ENCODE measurements around the gene IQSEC2.

IQSEC2 gene

DNA sequence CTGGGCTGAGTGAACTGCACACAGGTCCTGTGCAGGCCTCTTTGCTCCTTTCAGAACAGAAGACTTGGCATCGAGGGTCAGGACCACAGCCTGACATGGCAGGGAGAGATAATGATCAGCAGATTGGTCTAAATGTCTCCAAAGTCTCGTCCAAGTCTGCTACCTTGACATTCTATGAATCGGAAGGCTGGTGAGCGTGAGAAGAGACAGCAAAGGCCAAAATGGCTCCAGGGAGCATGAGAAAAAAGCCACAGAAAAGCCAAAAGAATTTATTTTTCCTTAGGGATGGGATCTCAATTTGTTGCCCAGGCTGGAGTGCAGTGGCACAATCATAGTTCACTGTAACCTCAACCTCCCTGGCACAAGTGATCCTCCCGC lies 32.3 kb upstream of the IQSEC2 start:
- H3K27ac Mint-ChIP-seq, result no peak overlapping the region

DNA sequence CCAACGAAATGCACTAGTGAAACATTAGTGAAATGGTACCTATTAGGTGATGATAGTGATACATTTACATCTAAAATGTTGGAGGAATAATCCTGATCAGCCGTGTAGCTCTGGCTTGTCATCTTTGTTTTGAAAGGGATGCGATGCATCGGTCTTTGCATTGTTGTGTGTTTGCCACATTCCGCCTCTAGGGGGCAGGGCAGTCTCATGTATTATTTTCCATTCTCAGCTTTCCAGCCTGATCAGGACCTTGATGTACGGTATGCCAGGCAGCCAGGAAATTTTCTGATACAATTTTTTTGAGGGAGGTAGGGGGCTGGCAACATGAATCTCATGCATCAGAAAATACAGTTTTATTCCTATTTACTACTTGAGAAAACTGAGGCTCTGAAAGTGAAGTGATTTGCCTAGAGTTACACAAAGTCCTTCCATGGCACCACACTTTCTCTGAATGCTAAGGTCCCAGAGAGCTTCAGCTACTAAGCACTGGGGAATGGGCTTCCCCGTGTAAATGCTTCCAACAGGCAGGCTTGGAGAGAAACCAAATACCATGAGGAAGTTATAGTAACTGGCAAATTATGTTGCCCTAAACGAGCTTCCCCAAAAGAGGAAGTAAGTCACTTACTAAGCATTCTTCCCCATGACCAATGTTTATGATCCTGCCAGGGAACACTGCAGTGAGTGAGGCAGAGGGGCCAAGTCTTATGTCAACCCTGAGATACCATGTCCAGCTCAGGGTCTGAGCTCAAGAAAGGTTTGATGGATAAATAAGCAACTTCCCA lies 31.8 kb upstream of the IQSEC2 start:
- Mint-ChIP-seq H3K36me3 (ENCODE audit: low read depth) (no peaks in the 10 kb centered on the region), H3K9me3 (no peaks in the 10 kb centered on the region), H3K27ac (no peak overlapping the region), H3K27me3 (no peaks in the 10 kb centered on the region), H3K4me3 (no peak overlapping the region), H3K4me1 (ENCODE audit: low read depth) (no peaks in the 10 kb centered on the region)

More for the DNA sequence above, 32.3 kb upstream of the IQSEC2 start:
- no peaks in the 10 kb centered on the region for H3K4me1 Mint-ChIP-seq (ENCODE audit: low read depth)
- H3K4me3 Mint-ChIP-seq, result no peak overlapping the region
- H3K27me3 Mint-ChIP-seq, result peaks cover 5% of the 10 kb centered on the region
- H3K9me3 Mint-ChIP-seq, result no peaks in the 10 kb centered on the region
- no peaks in the 10 kb centered on the region for H3K36me3 Mint-ChIP-seq (ENCODE audit: low read depth)

DNA sequence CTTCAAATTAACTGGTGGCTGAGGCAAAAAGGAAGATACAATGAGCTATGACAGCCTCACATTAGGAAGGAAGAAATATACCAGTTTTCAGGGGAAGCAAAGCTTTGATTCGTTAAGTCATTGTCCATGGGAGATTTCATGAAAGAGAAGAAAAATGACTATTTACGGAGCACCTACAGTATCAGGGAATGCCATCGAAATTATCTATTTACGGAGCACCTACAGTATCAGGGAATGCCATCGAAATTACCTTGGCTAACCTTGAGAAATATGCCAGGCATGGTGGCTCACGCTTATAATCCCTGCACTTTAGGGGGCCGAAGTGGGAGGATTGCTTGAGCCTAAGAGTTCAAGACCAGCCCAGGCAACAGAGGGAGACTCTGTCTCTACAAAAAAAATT lies 28.5 kb upstream of the IQSEC2 start:
- Mint-ChIP-seq H3K27ac (no peak overlapping the region), H3K36me3 (ENCODE audit: low read depth) (no peaks in the 10 kb centered on the region), H3K4me1 (ENCODE audit: low read depth) (no peaks in the 10 kb centered on the region), H3K27me3 (no peaks in the 10 kb centered on the region), H3K9me3 (no peaks in the 10 kb centered on the region), H3K4me3 (no peak overlapping the region)

DNA sequence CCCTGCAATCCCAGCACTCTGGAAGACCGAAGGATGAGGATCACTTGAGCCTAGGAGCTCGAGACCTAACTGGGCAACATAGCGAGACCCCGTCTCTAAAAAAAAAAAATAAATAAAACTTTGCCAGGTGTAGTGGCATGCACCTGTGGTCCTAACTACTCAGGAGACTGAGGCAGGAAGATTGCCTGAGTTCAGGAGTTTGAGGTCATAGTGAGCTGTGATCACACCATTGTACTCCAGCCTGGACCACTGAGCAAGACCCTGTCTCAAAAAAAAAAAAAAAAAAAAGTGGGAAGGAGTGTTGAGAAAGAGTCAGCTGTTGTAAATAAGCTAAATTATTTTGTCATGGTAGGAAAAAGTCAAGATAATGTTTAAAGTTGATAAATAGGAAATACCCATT lies 27.5 kb upstream of the IQSEC2 start:
- no peak overlapping the region for H3K27ac Mint-ChIP-seq
- H3K27me3 Mint-ChIP-seq, result no peaks in the 10 kb centered on the region
- no peak overlapping the region for H3K4me3 Mint-ChIP-seq
- H3K4me1 Mint-ChIP-seq (ENCODE audit: low read depth), result no peaks in the 10 kb centered on the region
- no peaks in the 10 kb centered on the region for H3K9me3 Mint-ChIP-seq
- H3K36me3 Mint-ChIP-seq (ENCODE audit: low read depth), result no peaks in the 10 kb centered on the region

DNA sequence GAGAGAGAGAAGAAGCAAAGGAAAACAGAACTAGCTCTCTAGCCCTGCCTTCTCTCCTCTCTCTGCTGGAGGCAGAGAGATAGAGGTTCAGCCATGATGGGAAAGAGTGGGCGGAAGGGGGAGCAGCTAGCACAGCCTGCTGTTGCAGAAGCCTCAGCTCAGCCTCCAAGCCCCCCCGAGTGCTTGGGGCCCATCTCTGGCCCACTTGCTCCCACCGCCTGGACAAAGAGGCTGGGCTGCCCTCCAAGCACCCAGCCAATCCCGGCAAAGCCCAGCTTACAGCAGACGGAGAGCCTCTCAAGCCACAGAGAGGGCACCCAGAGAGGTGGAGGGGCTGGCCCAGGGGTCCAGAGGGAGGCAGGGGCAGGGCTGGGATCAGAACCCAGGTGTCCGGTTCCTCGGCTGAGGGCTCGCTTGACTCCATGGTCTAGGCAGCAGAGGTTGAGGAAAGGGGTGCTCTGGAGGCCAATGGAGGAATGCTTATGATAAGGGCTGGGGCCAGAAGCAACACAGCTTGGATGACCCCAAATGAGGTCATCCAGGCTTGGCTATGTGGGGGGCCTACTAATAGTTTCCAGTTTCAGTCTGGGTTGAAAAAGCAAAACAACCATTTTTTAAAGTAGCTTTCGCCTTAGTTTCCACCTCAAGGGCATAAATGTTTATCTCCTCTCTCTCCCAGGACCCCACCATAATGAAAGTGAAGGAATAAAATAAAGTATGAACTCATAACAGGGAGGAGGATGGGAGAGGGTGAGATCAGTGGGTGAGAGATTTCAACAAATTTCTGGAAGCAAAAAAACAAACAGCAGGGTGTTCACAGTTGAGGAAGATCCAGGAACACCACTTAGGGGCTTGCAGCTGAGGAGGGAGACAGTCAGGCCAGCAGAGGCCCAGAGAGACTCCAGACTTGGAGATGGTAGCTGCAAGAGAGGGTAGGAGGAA lies 24.9 kb upstream of the IQSEC2 start:
- Mint-ChIP-seq H3K9me3 (no peaks in the 10 kb centered on the region), H3K27ac (no peak overlapping the region), H3K4me1 (ENCODE audit: low read depth) (no peaks in the 10 kb centered on the region), H3K36me3 (ENCODE audit: low read depth) (no peaks in the 10 kb centered on the region), H3K27me3 (no peaks in the 10 kb centered on the region), H3K4me3 (no peak overlapping the region)

DNA sequence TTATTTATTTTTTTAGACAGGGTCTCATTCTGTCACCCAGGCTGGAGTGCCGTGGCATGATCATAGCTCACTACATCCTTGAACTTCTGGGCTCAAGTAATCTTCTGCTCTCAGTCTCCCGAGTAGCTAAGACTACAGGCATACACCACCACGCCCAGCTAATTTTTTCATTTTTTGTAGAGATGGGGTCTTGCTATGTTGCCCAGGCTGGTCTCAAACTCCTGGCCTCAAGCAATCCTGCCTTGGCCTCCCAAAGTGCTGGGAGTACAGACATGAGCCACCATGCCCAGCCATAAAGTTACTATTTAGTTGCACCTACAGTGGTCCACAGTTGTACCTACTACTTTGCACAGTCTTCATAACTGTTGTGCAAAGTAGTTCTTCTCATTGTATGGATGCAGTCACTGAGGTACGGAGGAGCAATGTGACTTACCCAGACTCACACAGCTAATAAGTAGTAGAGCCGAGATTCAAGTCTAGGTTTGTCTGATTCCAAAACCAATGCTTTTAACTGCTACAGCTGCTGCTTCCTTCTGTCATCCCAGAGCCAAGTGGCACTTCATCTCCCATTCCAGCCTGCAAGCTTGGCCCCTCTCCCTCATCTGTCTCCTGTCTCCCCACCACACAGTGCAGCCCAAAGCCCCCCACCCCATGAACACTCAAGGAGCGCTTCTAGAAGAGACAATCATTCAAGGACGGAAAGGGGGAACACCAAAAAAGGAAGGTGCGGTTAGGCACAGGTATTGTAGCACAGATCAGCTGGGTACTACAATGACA lies 24.0 kb upstream of the IQSEC2 start:
- no peaks in the 10 kb centered on the region for H3K9me3 Mint-ChIP-seq
- H3K27me3 Mint-ChIP-seq, result no peaks in the 10 kb centered on the region
- no peak overlapping the region for H3K27ac Mint-ChIP-seq
- no peaks in the 10 kb centered on the region for H3K4me1 Mint-ChIP-seq (ENCODE audit: low read depth)
- no peak overlapping the region for H3K4me3 Mint-ChIP-seq
- no peaks in the 10 kb centered on the region for H3K36me3 Mint-ChIP-seq (ENCODE audit: low read depth)

DNA sequence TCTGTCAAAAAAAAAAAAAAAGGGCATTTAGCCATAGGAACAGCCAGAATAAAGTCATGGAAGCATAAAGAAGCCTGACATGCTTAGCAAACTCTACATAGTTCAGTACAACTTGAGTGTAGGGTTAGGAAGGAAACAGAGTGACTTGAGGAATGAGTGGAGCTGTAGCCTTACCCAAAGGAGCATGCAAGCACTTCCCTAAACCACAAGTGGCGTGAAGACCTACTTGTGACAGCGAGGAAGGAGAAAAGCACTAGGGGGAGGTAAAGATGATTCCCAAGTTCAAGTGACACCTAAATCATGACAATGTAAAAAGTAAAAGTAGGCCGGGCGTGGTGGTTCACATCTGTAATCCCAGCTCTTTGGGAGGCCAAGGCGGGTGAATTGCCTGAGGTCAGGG lies 21.8 kb upstream of the IQSEC2 start:
- Mint-ChIP-seq H3K4me1 (ENCODE audit: low read depth) (no peaks in the 10 kb centered on the region), H3K36me3 (ENCODE audit: low read depth) (no peaks in the 10 kb centered on the region), H3K4me3 (no peak overlapping the region), H3K9me3 (no peaks in the 10 kb centered on the region), H3K27me3 (no peaks in the 10 kb centered on the region), H3K27ac (no peak overlapping the region)

DNA sequence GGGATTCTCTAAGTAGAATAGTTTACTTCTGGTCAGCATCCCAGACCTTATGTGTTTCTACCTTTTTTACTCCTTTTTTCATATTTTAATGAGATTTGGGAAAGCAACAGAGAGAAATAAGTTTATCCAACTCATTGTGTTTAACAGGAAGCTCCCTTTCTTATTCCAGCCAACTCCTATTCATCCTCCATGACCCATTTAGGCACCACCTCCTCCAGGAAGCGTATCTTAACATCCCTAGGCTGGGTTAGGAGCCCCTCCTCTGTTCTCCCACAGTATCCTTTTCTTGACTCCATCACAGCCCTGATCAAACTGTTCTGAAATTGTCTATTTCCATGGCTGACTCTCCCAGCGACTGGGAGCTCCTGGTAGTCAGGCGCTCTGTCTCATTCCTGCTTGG lies 18.8 kb upstream of the IQSEC2 start:
- no peak overlapping the region for H3K4me3 Mint-ChIP-seq
- no peak overlapping the region for H3K27ac Mint-ChIP-seq
- H3K4me1 Mint-ChIP-seq (ENCODE audit: low read depth), result no peaks in the 10 kb centered on the region
- H3K36me3 Mint-ChIP-seq (ENCODE audit: low read depth), result no peaks in the 10 kb centered on the region
- no peaks in the 10 kb centered on the region for H3K27me3 Mint-ChIP-seq
- H3K9me3 Mint-ChIP-seq, result no peaks in the 10 kb centered on the region

DNA sequence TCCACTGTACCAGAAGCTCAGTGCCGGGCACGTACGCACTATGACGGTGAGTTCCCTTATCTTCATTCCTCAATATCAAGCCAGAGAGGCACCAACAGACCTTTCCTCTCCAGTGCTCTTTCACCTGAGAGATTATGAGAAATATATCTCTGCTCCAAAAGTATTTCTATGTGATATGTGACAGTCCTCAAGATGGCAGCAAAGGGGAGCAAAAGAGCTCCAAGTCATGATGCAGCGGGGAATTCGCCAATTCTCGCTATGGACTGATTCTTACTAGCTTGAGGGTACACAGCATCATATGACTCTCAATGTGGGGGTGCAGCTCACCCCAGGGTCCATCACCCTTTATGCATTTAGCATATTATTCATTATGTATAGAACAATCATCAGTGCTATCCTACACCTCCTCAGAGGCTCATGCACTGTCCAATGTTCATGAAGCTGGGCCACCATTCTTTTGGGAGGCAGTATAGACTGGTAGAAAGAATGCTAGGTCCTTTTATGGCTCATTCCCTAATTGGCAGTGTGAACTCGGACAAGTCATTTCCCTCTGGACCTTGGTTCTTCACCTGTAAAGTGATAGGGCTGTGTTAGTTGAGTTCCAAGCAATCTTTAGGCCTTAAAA lies 12.8 kb upstream of the IQSEC2 start:
- no peaks in the 10 kb centered on the region for H3K4me1 Mint-ChIP-seq (ENCODE audit: low read depth)
- H3K36me3 Mint-ChIP-seq (ENCODE audit: low read depth), result no peaks in the 10 kb centered on the region
- H3K27ac Mint-ChIP-seq, result no peak overlapping the region
- no peak overlapping the region for H3K4me3 Mint-ChIP-seq
- H3K9me3 Mint-ChIP-seq, result no peaks in the 10 kb centered on the region
- H3K27me3 Mint-ChIP-seq, result no peaks in the 10 kb centered on the region

DNA sequence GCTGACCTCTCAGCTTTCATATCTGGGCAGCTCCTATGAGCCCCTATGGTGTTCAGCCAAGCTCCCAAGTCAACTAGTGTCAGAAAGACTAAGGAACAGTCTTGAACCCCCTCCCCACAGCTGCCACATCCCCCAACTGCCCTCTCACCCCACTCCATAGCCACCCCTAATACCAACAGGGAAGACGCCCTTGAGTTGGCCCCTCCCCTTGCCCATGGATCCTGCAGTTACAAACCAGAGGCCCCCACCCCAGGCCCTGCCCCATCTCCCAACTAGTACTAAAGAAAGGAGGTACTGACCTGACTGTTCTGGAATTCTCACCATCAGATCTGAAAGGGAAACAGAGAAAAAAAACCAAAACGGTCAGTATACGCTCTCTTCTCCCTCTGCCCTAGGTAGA lies 10.2 kb upstream of the IQSEC2 start:
- Mint-ChIP-seq H3K4me1 (ENCODE audit: low read depth) (peaks cover 16% of the 10 kb centered on the region), H3K27me3 (no peaks in the 10 kb centered on the region), H3K27ac (no peak overlapping the region), H3K9me3 (no peaks in the 10 kb centered on the region), H3K4me3 (no peak overlapping the region), H3K36me3 (ENCODE audit: low read depth) (no peaks in the 10 kb centered on the region)

DNA sequence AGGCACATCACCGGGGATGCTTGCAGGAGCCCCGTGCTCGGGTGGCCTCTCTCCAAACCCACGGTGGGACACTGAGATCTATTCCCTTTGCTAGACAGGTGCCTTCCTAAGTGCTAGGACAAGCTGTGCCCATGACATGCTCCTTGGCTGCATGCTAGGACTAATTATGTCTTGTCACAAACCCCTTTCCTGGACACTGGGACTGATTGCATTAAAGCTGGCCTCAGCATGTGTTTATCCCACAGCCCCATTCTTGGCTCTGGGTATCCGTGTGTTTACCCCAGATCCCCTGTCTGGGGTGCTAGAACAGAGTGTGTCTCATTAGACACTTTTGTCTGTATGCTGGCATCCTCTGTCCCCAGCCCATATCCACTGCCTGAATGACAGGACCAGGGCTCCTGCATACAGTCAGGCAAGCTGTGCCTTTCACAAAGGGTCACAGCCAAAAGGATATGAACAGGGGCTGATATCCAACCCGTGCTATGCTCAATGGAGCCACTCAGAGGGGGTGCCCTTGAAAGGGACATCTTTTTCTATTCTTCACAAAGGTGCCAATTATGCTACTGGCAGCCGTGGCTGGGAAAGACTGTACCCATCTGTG lies 9.2 kb upstream of the IQSEC2 start:
- Mint-ChIP-seq H3K4me3 (no peak overlapping the region), H3K27ac (no peak overlapping the region), H3K27me3 (no peaks in the 10 kb centered on the region), H3K4me1 (ENCODE audit: low read depth) (peaks cover 19% of the 10 kb centered on the region), H3K36me3 (ENCODE audit: low read depth) (no peaks in the 10 kb centered on the region), H3K9me3 (no peaks in the 10 kb centered on the region)

DNA sequence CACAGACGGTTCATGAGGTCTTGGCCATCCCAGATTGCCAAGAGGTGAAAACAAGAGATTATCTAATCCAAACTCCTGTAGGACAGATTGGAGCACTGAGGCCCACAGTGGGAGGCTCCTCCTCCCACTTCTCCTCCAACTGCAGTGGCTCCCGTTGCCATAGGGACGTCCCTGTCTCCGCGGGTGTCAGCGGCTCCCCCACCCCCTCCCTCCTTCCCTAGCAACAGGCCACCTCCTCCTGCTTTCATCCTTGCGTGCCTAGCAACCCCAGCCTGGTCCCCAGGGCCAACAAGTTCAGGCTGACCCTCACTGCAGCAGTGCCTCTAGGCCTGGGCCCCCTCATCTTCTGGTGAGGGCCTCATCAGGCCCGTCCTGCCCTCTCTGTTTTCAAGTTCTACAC lies 6.8 kb upstream of the IQSEC2 start:
- H3K27me3 Mint-ChIP-seq, result no peaks in the 10 kb centered on the region
- H3K4me1 Mint-ChIP-seq (ENCODE audit: low read depth), result peaks cover 24% of the 10 kb centered on the region
- H3K27ac Mint-ChIP-seq, result no peak overlapping the region
- no peaks in the 10 kb centered on the region for H3K36me3 Mint-ChIP-seq (ENCODE audit: low read depth)
- no peaks in the 10 kb centered on the region for H3K9me3 Mint-ChIP-seq
- peak overlapping the region; percentile 69 for H3K4me3 Mint-ChIP-seq

DNA sequence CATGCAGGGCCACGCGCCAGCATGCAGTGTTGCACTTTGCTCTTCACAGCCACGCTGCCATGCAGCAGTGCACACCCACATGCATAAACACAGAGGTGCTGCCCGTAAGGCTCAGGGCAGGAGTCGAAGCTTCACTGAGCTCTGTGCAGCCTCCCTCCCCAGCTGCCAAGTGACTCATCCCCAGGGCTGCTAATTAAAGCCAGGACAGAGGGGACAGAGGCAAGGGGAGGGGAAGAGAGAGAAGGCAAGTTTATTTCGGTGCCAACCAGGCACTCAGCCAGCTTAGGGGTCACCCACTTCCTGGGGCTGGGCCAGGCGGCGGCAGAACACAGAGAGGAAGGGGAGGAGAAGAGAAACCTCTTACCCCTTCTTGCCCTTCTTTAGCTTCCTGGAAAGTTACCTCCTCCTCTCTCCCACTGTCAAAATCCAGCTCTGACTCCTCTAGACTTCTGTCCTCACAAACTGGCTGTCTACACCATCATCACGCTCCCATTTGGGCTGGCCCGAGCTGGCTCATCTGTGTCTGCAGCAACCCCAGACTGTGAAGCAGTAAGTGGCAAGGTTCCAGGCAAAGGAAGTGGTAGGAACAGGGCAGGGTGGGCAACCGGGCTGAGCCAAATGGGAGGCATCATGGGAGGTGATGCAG lies 6.2 kb upstream of the IQSEC2 start:
- Mint-ChIP-seq H3K4me1 (ENCODE audit: low read depth) (peaks cover 24% of the 10 kb centered on the region), H3K27me3 (no peaks in the 10 kb centered on the region), H3K36me3 (ENCODE audit: low read depth) (no peaks in the 10 kb centered on the region), H3K9me3 (no peaks in the 10 kb centered on the region), H3K4me3 (peak overlapping the region; percentile 69), H3K27ac (peak overlapping the region; percentile 68)

DNA sequence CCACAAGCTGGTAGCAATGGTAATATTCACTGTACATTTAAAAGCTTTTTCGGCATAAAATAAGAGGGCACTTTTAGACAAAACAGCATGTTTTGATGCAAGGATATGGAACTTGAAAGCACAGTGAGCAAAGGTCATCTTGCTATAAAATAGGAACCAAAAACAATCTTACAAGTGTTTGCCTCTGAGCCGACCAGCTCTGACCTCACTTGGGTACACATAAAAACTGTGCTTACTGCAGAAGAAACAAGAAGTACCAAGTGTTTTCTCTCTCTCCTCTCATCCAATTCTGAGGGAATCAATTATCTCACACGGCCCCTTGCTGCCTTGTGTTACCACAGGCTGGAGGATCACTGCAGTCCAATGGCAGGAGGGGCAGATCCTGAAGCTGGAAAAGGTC lies 4.8 kb upstream of the IQSEC2 start:
- no peaks in the 10 kb centered on the region for H3K36me3 Mint-ChIP-seq (ENCODE audit: low read depth)
- no peaks in the 10 kb centered on the region for H3K27me3 Mint-ChIP-seq
- no peak overlapping the region for H3K4me3 Mint-ChIP-seq
- no peak overlapping the region for H3K27ac Mint-ChIP-seq
- H3K9me3 Mint-ChIP-seq, result no peaks in the 10 kb centered on the region
- peaks cover 24% of the 10 kb centered on the region for H3K4me1 Mint-ChIP-seq (ENCODE audit: low read depth)

Data from stimulated activated naive CD8-positive, alpha-beta T cell treated with anti-CD3 and anti-CD28 coated beads, Interleukin-15, Interleukin-2, amounts not matched to agents 100 ng/mL and 50 ng/mL, for 24 hours (primary cell).